ENCODE measurements around the gene OR1N1. TPM values are rescaled to one million over a fixed set of nuclear protein-coding genes. Genes with fewer than 3 reads are reported as not detected.

OR1N1 gene
- total and polyA plus RNA-seq, 2 donors = not detected

DNA sequence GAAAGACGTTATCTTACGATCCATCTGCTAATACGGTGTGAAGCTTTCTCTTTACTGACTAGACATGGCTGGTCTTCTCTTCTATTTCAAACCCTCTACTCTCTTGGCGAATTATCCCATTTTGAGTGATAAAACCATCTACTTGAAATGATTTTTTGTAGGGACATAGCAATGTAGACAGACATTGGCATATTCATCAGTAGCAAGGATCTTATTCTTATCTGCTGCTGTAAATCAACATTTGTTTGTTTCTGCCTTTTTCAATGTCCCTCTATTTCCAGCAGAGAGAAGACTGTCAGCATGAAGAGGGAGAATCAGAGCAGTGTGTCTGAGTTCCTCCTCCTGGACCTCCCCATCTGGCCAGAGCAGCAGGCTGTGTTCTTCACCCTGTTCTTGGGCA is 8.3 kb downstream of the OR1N1 start, which contains the start of gene OR1J4:
Gene OR1J4 (plus strand): TSS at position 301 of the 400 bp plus-strand sequence. CDS start 0 bp downstream, at position 301.
- Histone ChIP-seq H3K27ac (ENCODE audit: low read depth) (no peak within 1 kb of the TSS), H3K4me1 (ENCODE audit: insufficient read depth) (no peaks in the 10 kb centered on the region), H3K36me3 (ENCODE audit: insufficient read depth) (no peaks in the 10 kb centered on the region), H3K4me3 (ENCODE audit: low read depth, low read length) (no peak within 1 kb of the TSS)
- no peak for DNase-seq (ENCODE audit: extremely low spot score)
- WGBS = 75% methylated on average over 4 of the region's 4 CpGs

- no peaks in the 10 kb centered on the region for H3K36me3 ChIP-seq (ENCODE audit: insufficient read depth)
- H3K4me3 ChIP-seq (ENCODE audit: low read depth, low read length) = no peak overlapping the region
- no peaks in the 10 kb centered on the region for H3K4me1 ChIP-seq (ENCODE audit: insufficient read depth)
- 60% methylated on average over 2 of the region's 2 CpGs for WGBS
- H3K27ac ChIP-seq (ENCODE audit: low read depth) = no peak overlapping the region
- no peak for DNase-seq (ENCODE audit: extremely low spot score)
These were observed 8.9 kb downstream of the OR1N1 start for GRCh38 chr9:122518226-122518625.

DNA sequence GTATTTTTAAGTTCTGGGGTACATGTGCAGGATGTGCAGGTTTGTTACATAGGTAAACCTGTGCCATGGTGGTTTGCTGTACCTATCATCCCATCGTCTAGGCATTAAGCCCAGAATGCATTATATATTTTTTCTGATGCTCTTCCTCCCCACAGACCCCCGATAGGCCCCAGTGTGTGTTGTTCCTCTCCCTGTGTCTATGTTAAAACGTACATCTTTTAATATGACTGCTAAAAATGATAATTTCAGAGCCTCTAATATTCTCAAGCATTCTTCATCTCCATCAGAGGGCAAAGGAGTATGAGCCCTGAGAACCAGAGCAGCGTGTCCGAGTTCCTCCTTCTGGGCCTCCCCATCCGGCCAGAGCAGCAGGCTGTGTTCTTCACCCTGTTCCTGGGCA is 16.6 kb downstream of the OR1N1 start, which contains the start of gene OR1J2:
Gene OR1J2 (plus strand): TSS at position 301 of the 400 bp plus-strand sequence. CDS start 0 bp downstream, at position 301.
- H3K36me3 ChIP-seq (ENCODE audit: insufficient read depth) = no peaks in the 10 kb centered on the region
- H3K27ac ChIP-seq (ENCODE audit: low read depth) = no peak within 1 kb of the TSS
- DNase-seq (ENCODE audit: extremely low spot score) = no peak
- 78% methylated on average over 6 of the region's 6 CpGs for WGBS
- H3K4me3 ChIP-seq (ENCODE audit: low read depth, low read length) = no peak within 1 kb of the TSS
- H3K4me1 ChIP-seq (ENCODE audit: insufficient read depth) = no peaks in the 10 kb centered on the region

DNA sequence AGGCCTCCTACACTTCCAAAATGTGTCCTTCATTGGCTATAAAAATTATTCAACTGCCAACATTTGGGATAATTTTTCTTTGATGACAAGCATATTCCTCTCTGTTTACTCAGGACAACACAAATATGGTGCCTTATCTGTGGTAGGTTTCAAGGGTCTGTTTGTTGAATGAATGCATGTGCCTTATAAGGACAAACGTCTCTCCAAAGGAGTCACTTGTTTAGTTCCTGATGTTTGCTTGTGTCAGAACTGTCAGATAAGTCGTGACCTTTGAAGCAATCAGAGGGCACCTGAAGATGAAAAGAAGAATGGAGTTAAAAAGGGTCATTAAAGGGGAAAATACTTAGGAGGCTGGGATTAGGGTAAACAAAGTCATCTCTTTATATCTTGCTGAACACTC is 20.1 kb downstream of the OR1N1 start:
- WGBS = 43% methylated on average over 2 of the region's 2 CpGs
- no peak for DNase-seq (ENCODE audit: extremely low spot score)
- Histone ChIP-seq H3K27ac (ENCODE audit: low read depth) (no peak overlapping the region), H3K36me3 (ENCODE audit: insufficient read depth) (no peaks in the 10 kb centered on the region), H3K4me3 (ENCODE audit: low read depth, low read length) (no peak overlapping the region), H3K4me1 (ENCODE audit: insufficient read depth) (no peaks in the 10 kb centered on the region)

GRCh38 chr9:122498883-122499288 is 28.2 kb downstream of the OR1N1 start:
- Histone ChIP-seq H3K36me3 (ENCODE audit: insufficient read depth) (no peaks in the 10 kb centered on the region), H3K27ac (ENCODE audit: low read depth) (no peak overlapping the region), H3K4me1 (ENCODE audit: insufficient read depth) (no peaks in the 10 kb centered on the region), H3K4me3 (ENCODE audit: low read depth, low read length) (no peak overlapping the region)
- DNase-seq (ENCODE audit: extremely low spot score) = no peak
- 52% methylated on average over 2 of the region's 2 CpGs for WGBS

- H3K36me3 ChIP-seq (ENCODE audit: insufficient read depth) = no peaks in the 10 kb centered on the region
- no peak overlapping the region for H3K27ac ChIP-seq (ENCODE audit: low read depth)
- 91% methylated on average over 5 of the region's 5 CpGs for WGBS
- H3K4me1 ChIP-seq (ENCODE audit: insufficient read depth) = no peaks in the 10 kb centered on the region
- no peak overlapping the region for H3K4me3 ChIP-seq (ENCODE audit: low read depth, low read length)
- no peak for DNase-seq (ENCODE audit: extremely low spot score)
These were observed 48.0 kb downstream of the OR1N1 start for GRCh38 chr9:122479062-122479461.

DNA sequence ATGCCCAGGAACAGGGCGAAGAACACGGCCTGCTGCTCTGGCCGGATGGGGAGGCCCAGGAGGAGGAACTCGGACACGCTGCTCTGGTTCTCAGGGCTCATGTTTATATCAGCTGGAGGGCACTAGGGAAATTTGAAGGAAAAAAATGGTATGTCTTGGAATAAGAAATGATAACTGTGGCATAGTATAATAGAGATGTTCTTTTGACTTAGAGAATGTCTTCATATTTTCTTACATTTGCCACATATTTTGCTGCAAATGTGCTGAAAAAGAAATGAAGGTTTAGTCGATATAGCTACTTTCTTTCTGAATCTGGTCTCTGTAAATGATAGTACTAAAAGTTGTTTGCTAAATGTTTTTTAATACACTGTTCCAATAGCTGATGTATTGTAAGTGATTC is 49.3 kb downstream of the OR1N1 start, which contains the start of gene OR1J1:
Gene OR1J1 (minus strand): TSS at position 101 of the 400 bp plus-strand sequence. CDS start 0 bp downstream, at position 101.
- DNase-seq (ENCODE audit: extremely low spot score) = no peak

DNA sequence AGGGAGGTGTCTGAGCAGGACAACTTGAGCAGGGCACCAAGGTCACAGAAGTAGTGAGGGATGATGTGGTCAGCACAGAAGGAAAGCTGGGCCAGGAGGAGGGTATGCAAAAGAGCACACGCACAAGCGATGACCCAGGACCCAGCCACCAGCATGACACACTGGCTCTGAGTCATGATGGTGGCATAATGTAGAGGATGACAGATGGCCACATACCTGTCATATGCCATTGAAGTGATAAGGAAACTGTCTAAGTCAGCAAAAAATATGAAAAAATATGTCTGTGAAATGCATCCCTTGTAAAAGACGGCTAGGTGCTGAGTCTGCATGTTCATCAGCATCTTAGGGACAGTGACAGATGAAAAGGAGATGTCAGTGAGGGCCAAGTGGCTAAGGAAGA is 49.7 kb downstream of the OR1N1 start:
- no peak for DNase-seq (ENCODE audit: extremely low spot score)
- WGBS = 90% methylated on average over 3 of the region's 3 CpGs
- no peak overlapping the region for H3K4me3 ChIP-seq (ENCODE audit: low read depth, low read length)

More for the DNA sequence above, 49.3 kb downstream of the OR1N1 start, which contains the start of gene OR1J1:
- Histone ChIP-seq H3K4me3 (ENCODE audit: low read depth, low read length) (no peak within 1 kb of the TSS), H3K27ac (ENCODE audit: low read depth) (no peak within 1 kb of the TSS), H3K36me3 (ENCODE audit: insufficient read depth) (no peaks in the 10 kb centered on the region), H3K4me1 (ENCODE audit: insufficient read depth) (no peaks in the 10 kb centered on the region)
- 83% methylated on average over 6 of the region's 6 CpGs for WGBS

More for the DNA sequence above, 49.7 kb downstream of the OR1N1 start:
- Histone ChIP-seq H3K27ac (ENCODE audit: low read depth) (no peak overlapping the region), H3K36me3 (ENCODE audit: insufficient read depth) (no peaks in the 10 kb centered on the region), H3K4me1 (ENCODE audit: insufficient read depth) (no peaks in the 10 kb centered on the region)

Other genes with a start within 250 kb of the OR1N1 start
- 98.8 TPM for gene PTGS1, start 156.3 kb downstream of the OR1N1 start, total RNA-seq
- gene PTGS1, start 156.3 kb downstream of the OR1N1 start, polyA plus RNA-seq = 348 TPM
- gene OR1J1, start 49.4 kb downstream of the OR1N1 start, total RNA-seq = not detected
- not detected for gene OR1J1, start 49.4 kb downstream of the OR1N1 start, polyA plus RNA-seq
- not detected for gene OR1J2, start 16.5 kb downstream of the OR1N1 start, total RNA-seq
- not detected for gene OR1J2, start 16.5 kb downstream of the OR1N1 start, polyA plus RNA-seq
- not detected for gene OR1J4, start 8.2 kb downstream of the OR1N1 start, total RNA-seq
- not detected for gene OR1J4, start 8.2 kb downstream of the OR1N1 start, polyA plus RNA-seq
- gene OR1N2, start 25.8 kb upstream of the OR1N1 start, total RNA-seq = not detected
- not detected for gene OR1N2, start 25.8 kb upstream of the OR1N1 start, polyA plus RNA-seq
- gene OR1L8, start 56.1 kb upstream of the OR1N1 start, total RNA-seq = 0.16 TPM
- gene OR1L8, start 56.1 kb upstream of the OR1N1 start, polyA plus RNA-seq = 0.18 TPM
- gene OR1Q1, start 87.4 kb upstream of the OR1N1 start, total RNA-seq = not detected
- gene OR1Q1, start 87.4 kb upstream of the OR1N1 start, polyA plus RNA-seq = not detected
- not detected for gene OR1B1, start 130.3 kb upstream of the OR1N1 start, total RNA-seq
- gene OR1B1, start 130.3 kb upstream of the OR1N1 start, polyA plus RNA-seq = not detected
- not detected for gene OR1L1, start 134.4 kb upstream of the OR1N1 start, total RNA-seq
- not detected for gene OR1L1, start 134.4 kb upstream of the OR1N1 start, polyA plus RNA-seq
- gene OR1L3, start 147.8 kb upstream of the OR1N1 start, total RNA-seq = not detected
- not detected for gene OR1L3, start 147.8 kb upstream of the OR1N1 start, polyA plus RNA-seq
- gene OR1L4, start 196.7 kb upstream of the OR1N1 start, total RNA-seq = not detected
- not detected for gene OR1L4, start 196.7 kb upstream of the OR1N1 start, polyA plus RNA-seq
- not detected for gene OR1L6, start 215.0 kb upstream of the OR1N1 start, total RNA-seq
- gene OR1L6, start 215.0 kb upstream of the OR1N1 start, polyA plus RNA-seq = not detected

Measured in urinary bladder (tissue), 4 donors.